Activated T-cell treated with anti-CD3 and anti-CD28 coated beads for 1 hour (primary cell): ENCODE results near the gene LTBP4.

ENCODE experiments used
- DNase-seq: peaks from one replicate; pipeline ENCODE4 v3.0.0-alpha.2; 2020; ENCODE audit warnings: low read depth

The LTBP4 gene

DNA sequence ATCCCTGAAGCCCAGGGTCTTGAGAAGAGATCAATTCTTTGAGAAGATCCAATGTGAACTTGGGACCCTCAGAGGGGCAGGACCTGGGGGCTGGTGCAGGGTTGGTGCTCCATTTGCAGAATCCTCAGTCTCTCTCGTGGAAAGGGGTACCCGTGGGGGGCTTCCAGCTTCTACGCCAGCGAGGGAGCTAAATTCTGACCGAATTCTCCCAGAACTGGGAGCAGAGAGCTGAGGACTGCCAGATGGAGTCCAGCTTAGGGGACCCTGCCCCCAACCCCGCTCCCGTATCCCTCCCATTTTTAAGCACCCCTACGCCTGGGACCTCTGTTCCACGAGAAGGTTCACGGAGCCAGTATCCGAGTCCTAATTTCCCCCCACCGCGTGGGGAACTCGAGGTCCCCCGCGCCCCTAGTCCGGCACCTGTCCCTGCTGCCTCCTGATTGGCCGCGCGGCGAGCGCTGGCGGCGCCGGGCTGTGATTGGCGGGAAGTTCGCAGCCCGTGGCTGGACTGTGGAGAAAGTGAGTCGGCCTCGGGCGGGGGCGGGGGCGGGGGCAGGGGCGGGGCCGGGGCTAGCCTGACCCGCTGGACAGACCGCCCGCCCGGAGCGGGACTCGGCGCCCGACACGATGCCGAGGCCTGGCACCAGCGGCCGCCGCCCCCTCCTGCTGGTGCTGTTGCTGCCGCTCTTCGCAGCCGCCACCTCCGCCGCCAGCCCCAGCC, 4.4 kb upstream of the LTBP4 start:
- no peak for DNase-seq

DNA sequence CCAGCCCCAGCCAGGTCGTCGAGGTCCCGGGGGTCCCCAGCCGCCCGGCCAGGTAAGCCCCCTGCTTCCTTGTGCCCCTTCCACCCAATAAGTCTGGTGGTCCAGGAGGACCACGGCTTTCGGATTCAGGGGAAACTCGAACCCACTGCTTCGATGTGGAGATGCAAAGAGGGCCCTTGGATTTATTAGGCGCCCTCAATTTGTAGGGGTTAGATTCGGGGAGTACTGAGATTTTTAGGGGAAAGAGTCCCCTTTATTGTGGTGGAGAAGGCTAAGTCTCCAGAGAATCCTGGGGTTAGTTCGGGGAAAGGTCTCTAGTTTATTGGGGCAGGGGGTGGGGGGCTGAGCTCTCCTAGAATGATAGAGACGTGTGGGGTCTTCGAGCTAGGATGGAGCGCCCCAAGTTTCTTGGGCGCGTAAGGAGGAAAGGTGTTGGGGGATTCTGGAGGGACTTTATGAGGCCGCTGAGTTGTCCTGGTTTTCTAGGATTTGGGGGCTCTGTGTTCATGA, 3.8 kb upstream of the LTBP4 start:
- no peak for DNase-seq

DNA sequence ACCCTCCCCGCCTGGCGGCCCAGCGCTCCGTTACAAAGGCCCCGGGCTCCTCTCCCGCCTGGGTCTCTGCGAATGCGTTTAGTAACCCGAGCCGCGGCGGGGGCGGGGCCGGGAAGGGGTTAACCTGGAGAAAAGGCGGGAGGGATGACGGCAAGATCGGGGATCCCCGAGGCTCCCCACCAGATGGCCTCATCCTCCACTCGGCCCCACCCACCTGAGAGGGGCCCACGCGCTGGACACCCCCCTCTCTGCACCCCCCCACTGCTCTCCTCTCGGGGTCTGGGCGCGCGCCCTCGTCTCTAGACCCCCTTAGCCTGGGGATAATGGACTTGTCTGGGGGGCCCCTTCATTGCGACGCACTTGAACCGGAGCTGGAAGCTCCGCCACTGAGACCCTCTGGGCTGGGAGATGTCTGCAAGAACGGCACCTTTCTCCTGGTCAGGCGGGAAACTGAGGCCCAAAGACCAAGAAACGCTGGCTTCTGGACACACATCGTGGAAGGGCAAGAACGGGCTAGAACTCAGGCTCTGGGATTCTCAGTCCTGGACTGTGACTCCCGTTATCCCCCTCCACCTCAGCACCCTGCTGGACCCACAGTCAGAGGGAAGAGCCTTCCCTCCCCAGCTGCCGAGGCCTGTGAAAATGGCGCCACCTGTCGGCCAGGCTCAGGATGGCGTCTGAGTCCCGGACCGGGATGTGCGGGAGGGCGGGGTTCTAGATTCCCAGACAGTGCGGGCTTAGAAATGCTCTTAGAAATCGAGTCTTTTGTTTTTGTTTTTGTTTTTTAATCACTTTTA, 2.9 kb upstream of the LTBP4 start:
- peak; percentile 81 for DNase-seq

GRCh38 chr19:40598918-40599307, 2.3 kb upstream of the LTBP4 start:
- DNase-seq = no peak

DNA sequence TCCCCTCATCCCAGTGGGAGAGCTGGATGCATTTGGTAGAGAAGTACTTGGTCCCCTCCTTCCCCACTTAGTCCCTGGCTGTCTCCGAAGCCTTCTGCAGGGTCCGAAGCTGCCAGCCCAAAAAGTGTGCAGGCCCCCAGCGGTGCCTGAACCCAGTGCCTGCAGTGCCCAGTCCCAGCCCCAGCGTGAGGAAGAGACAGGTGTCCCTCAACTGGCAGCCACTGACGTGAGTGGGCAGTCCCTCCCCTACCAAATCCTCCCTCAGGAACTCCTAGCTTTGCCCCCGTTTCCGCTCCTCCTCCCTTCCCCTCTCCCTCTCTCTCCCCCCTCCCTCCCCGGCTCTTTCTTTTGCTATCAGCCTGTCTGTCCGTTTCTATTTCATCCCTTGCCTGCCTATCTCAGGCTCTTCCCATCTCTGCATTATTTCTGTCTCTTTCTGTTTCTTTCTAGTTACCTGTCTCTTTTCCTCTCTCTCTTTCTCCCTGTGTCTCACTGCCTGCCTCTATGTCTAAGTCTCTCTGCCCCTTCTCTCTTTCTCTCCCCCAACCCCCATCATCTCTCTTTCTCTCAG, 1.8 kb upstream of the LTBP4 start:
- no peak for DNase-seq

DNA sequence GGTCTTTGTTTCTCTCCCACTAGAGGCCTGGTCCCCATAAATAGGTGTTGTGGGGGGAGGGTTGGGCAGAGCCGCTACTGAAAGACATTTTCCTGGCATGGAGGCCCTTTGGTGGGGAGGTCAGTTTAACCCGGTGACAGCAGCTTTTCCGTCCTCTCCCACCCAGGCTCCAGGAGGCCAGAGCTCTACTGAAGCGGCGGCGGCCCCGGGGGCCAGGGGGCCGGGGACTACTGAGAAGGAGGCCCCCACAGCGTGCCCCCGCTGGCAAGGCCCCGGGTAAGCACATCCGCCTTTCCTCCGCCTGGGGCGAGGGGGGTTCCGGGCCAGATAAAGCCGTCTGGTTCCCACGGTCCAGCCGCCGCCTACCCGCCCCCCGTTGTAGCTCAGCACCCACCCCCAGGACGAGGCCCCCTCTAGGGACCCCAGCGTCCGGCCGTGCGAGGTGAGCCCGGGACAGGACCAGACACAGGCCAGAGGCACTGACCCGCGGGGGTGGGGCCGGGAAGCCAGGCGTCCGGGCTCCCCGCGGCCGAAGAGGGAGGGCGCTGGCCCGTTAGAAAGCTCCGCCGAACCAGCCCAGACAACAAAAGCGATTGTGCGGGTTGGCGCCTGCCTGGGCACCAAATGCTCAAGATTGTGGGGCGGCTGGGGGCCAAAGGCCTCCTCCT, 1.1 kb upstream of the LTBP4 start:
- DNase-seq = no peak

DNA sequence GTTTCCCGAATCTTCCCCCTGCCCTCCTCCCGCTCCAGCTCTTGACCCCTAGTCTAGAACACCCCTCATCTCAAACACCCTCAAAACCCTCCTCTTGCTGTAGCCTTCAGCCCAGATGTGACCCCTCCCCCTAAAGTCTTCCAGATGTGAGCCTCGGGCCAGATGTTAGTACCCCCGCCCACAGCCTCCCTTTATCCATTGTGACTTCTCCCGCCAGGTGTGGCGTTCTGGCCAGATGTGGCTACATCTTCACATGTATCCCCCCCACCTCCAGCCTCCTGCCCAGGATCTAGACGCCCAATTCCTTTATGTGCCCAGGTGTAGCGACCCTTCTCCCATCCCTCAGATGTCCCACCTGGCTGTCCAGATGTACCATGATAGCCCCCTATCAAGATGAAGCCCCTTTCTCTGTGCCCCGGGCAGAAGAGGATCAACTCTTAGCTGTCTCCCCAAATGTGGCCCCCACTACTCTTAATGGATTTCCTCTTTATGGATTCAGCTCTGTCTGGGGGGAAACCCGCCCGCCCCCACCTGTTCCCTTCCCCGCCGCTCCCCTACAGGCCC, 517 bp upstream of the LTBP4 start:
- DNase-seq = no peak

DNA sequence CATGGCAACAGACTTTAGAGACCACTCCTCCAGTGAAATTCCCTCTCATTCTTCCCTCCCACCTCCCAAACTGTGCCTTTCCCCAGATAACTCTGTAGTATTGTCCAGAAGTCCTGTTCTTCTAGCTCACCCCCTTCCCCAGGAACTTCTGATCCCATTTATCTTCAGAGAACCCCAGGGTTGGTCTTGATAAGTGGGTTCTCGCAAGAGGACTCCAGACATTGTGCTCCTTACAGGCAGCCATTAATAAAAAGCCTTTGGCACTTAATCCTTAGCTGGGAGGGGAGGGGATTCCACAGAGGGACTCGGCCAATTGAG, 1.9 kb downstream of the LTBP4 start:
- DNase-seq = no peak

- peak; percentile 93 for DNase-seq
These were observed 2.4 kb downstream of the LTBP4 start for GRCh38 chr19:40603389-40604170.

DNA sequence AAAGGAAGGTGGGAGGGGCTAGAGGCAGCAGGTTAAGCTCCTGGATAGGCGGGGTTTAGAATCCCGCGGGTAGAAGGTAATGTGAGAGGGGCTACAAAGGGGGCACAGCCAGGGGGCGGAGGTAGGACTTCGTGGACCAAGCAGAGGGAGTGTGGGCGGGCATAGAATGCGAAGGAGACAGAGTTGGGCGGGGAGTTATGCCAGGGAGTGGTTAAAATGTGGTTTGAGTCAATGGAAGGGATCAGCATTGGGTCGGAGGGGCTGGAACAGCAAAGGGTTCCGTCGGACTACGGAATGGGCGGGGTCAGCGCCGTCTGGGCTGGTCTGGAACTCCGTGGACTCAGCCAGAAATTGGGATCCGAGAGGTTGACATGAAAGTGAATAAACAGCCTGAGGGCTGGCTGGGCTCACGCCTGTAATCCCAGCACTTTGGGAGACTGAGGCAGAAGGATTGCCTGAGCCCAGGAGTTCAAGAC, 3.0 kb downstream of the LTBP4 start:
- DNase-seq = no peak

DNA sequence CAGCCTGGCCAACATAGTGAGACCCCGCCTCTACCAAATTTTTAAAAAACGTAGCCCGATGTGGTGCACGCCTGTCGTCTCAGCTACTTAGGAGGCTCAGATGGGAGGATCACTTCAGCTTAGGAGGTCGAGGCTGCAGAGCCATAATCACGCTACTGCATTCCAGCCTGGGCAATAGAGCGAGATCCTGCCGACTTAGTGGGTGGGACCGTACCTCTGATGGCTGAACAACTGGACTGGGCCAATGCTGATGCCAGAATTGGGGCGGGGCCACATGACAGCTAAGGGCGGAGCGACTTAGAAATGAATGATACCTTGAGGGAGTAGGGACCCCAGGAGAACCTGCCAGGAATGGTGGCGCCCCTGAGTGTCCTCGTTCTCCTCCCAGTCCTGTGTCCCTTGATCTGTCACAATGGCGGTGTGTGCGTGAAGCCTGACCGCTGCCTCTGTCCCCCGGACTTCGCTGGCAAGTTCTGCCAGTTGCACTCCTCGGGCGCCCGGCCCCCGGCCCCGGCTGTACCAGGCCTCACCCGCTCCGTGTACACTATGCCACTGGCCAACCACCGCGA, 3.6 kb downstream of the LTBP4 start:
- no peak for DNase-seq

DNA sequence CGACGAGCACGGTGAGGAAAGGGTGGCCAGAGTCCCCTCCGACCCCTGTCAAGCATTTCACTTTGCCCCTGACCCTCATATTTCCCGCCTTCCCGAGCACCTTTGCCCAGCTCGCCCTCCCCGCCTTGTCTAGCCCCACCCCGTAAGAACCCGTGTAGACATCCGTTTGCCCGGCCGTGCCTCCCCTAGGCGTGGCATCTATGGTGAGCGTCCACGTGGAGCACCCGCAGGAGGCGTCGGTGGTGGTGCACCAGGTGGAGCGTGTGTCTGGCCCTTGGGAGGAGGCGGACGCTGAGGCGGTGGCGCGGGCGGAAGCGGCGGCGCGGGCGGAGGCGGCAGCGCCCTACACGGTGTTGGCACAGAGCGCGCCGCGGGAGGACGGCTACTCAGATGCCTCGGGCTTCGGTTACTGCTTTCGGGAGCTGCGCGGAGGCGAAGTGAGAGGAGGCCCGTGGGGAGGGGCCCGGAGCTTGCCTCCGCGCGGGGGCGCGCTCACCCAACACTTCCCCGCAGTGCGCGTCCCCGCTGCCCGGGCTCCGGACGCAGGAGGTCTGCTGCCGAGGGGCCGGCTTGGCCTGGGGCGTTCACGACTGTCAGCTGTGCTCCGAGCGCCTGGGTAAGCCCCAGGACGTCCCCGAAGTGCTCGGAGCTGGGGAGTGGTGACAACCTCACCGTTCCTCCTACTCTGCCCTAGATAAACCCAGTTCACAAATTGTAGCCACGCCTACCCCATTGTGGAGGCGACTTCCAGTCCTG, 4.2 kb downstream of the LTBP4 start:
- peak; percentile 67 for DNase-seq

DNA sequence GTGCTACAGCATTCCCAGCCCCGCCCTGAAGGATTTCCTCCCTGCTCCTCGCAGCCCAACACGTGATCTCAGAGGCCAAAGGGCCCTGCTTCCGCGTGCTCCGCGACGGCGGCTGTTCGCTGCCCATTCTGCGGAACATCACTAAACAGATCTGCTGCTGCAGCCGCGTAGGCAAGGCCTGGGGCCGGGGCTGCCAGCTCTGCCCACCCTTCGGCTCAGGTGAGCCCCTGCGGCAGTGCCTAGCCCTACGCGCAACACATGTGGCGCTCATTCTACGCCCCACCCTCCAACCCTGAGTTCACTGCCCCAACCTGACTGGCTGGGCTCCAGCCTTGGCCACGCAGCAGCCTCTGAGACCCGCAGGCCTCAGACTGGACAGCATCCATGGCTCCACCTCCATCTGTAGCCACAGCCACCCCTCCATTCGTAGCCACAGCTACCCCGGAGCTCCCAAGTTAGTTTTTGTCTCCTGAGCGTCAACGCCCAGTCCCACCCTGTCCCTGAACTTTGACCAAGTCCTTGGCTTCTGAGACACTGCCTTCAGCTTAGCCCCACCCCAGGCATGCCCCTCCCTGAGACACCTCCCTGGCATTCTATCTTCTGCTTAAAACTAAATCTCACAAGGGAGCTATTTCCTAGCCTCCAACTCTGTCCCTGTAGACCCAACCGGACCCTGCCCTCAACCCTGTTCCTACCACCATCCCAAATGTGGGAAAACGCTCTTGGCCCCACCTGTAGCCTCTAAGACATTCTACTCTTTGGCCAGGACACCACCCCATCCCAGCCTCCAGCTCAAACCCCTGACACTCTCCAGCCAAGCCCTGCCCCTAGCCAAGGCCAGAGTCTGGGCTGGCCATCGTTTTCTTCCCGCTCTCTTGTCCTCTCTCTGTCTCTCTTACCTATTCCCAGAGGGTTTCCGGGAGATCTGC, 6.4 kb downstream of the LTBP4 start:
- DNase-seq = no peak

DNA sequence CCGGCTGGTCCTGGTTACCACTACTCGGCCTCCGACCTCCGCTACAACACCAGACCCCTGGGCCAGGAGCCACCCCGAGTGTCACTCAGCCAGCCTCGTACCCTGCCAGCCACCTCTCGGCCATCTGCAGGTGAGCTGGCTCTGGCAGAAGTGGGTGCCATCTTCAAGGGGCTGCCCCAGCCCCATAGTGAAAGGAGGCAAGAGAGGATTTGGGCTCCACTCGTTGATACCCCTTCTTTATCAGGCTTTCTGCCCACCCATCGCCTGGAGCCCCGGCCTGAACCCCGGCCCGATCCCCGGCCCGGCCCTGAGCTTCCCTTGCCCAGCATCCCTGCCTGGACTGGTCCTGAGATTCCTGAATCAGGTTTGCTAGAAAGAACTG, 7.1 kb downstream of the LTBP4 start:
- DNase-seq = no peak

GRCh38 chr19:40608957-40609356, 7.8 kb downstream of the LTBP4 start:
- DNase-seq = no peak

DNA sequence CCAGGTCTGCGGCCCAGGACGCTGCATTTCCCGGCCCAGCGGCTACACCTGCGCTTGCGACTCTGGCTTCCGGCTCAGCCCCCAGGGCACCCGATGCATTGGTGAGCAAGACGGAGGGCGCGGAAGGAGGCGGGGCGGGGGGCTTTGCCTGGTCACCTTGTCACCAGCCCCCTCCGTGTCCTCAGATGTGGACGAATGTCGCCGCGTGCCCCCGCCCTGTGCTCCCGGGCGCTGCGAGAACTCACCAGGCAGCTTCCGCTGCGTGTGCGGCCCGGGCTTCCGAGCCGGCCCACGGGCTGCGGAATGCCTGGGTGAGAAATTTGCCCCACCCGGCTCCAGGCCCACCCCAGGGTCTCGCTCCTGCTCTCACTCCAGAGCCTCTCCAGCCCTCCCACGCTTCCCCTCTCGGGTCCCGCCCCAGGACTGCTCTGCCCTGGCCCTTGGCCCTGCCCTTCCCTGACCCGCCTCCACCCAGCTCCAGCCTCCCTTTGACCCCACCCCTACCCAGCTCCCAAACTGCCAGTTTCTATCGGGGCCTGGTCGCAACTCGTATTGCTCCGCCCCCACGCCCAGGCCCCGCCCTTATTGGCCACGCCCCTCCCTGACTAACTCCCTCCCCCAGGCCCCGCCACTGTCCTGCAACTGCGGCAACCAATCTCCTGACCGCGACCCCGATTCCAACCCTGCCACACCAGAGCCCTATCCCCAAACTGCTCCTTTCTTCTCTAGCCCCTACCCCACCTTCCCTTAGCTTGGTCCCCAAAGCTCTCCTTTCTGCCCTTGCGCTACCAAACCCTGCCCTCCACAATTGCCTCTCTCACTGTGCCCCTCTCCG, 8.6 kb downstream of the LTBP4 start:
- DNase-seq = peak; percentile 77

DNA sequence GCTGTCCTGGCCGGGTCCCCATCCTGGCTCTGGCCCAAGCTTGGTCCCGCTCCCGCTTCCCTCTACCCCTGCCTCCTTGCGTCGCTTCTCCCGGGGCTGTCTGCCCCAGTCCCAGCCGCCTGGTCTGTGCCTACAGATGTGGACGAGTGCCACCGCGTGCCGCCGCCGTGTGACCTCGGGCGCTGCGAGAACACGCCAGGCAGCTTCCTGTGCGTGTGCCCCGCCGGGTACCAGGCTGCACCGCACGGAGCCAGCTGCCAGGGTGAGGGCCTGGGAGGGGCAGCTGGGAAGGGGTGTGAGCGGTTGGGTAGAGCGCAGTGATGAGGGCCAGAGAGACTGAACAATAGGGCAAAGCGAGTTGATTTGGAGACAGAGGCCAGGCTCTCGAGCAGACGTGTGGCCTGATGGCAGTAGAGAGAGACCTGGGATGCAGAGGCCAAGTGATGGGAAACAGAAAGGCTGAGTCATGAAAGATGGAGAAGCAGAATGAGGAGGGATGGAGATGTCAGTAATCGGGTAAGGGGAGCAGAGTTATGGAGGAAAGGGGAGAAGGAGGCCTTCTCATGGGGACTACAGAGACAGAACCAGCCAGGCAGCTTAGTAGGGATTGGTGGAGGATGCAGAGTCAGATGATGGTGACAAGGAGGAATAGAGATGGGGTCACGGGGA, 9.4 kb downstream of the LTBP4 start:
- peak; percentile 51 for DNase-seq

DNA sequence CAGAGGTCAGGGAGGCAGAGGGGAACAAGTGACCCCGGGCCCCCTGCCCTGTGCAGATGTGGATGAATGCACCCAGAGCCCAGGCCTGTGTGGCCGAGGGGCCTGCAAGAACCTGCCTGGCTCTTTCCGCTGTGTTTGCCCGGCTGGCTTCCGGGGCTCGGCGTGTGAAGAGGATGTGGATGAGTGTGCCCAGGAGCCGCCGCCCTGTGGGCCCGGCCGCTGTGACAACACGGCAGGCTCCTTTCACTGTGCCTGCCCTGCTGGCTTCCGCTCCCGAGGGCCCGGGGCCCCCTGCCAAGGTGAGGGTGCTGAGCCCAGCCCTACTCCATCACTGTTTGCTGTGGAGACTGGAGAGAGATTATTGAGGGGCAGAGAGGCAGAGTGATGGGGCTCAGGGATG, 9.9 kb downstream of the LTBP4 start:
- DNase-seq = no peak
